Duodenal mucosa (tissue), 2 donors: Measurements from ENCODE around the gene SYT7.
"Not testable (repeated sequence)": the region's sequence is repeated elsewhere in the genome, so short reads cannot be mapped to it uniquely, and the experiment has no call there.

Experiments
- H3K27ac ChIP-seq: one replicate; pipeline ENCODE4 v1.7.0; 2013; ENCODE audit warnings: low read depth, low read length
- H3K27me3 ChIP-seq, 2 donors: one replicate each; pipeline ENCODE4 v1.7.0; 2013; ENCODE audit warnings: low read length in 2 of 2, control low read depth in 1 of 2; ENCODE audit not compliant: insufficient read depth in 2 of 2, control insufficient read depth in 1 of 2
- H3K36me3 ChIP-seq, 2 donors: one replicate each; pipeline ENCODE4 v1.7.0; 2013; ENCODE audit warnings: low read length in 2 of 2, control low read depth in 1 of 2; ENCODE audit not compliant: insufficient read depth in 2 of 2, control insufficient read depth in 1 of 2
- H3K4me1 ChIP-seq, 2 donors: one replicate each; pipeline ENCODE4 v1.7.0; 2013; ENCODE audit warnings: low read length in 2 of 2, control low read depth in 1 of 2; ENCODE audit not compliant: insufficient read depth in 2 of 2, control insufficient read depth in 1 of 2
- H3K4me3 ChIP-seq, 2 donors: one replicate each; pipeline ENCODE4 v1.7.0; 2013; ENCODE audit warnings: low read length in 2 of 2, low read depth in 1 of 2
- H3K9ac ChIP-seq, 2 donors: one replicate each; pipeline ENCODE4 v1.7.0; 2013; ENCODE audit warnings: low read length in 2 of 2, low read depth in 1 of 2
- H3K9me3 ChIP-seq, 2 donors: one replicate each; pipeline ENCODE4 v1.7.0; 2013; ENCODE audit warnings: low read length in 2 of 2, control low read depth in 1 of 2; ENCODE audit not compliant: control insufficient read depth in 1 of 2

SYT7 gene

DNA sequence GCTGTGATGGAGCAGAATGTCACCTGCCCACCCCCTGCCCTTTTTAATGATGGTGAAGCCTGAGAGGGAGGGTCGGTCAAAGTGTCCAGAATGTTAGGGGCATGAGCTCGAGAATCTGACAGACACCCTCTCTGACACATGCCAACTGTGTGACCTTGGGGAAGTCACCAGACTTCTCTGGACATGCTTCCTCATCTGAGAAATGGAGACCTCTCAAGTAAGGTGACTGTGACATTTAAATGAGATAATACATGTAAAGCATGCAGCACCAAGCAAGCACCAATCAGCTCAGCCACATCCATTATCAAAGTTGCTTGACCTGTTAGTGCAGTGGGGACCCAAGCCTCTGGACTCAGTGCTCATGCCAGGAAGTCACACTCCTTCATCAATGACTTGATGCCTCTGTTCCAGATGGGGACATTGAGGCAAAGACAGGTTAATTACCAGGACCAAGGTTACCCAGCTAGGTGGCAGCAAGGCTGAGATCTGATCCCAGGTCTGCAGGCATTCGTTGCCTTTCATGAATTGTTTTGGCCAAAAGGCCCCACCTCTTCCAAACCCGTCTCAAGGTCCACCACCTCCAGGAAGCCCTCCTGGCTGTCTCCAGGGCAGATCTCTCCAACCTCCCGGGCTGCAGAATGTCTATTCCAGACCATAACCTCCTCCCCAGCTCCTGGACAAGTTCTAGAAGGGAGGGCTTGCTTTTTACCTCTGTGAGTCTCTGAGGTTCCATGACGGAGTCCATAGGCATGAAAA lies 38.8 kb upstream of the SYT7 start:
- H3K9me3 ChIP-seq, result no peaks in the 10 kb centered on the region
- H3K27me3 ChIP-seq, result peaks cover 0 to 9% of the 10 kb centered on the region in 2 donors
- no peaks in the 10 kb centered on the region for H3K4me1 ChIP-seq
- no peaks in the 10 kb centered on the region for H3K36me3 ChIP-seq
- no peak overlapping the region for H3K9ac ChIP-seq
- H3K4me3 ChIP-seq, result no peak overlapping the region
- no peak overlapping the region for H3K27ac ChIP-seq

DNA sequence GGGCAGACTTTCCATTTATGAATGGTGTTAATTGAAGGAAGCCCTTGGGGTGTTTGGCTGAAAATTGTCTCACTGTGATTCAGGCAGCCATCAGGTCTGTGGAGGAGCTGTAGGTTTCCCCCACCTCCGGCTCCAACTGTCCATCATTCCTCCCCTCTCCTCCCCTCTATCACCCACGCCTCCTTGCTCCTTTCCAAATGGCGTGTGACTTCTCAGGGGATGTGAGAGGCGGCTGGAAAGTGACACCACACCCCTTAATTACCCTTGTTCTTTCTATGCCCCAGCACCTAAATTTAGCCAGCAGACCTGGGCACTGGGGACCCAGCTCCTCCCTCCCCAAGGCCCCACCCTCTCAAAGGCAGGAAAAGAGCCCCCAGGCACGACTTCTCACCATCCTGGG lies 38.1 kb upstream of the SYT7 start:
- no peak overlapping the region for H3K4me3 ChIP-seq
- H3K9ac ChIP-seq, result no peak overlapping the region
- H3K27ac ChIP-seq, result no peak overlapping the region

DNA sequence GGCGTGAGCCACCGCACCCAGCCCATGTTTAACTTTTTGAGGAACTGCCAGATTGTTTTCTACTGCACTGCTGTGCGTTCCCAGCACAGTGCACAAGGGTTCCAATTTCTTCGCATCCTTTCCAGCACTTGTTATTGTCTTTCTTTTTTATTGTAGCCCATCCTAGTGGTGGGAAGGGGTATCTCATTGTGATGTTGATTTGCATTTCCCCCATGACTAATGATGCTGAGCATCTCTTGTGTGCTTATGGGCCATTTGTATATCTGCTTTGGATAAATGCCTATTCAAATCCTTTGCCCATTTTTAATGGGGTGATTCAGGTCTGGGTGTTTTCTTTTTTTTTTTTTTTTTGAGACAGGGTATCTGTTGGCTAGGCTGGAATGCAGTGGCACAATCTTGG lies 36.6 kb upstream of the SYT7 start:
- Histone ChIP-seq H3K27me3 (peaks cover 0 to 9% of the 10 kb centered on the region in 2 donors), H3K4me3 (no peak overlapping the region)

More for the DNA sequence above, 38.1 kb upstream of the SYT7 start:
- H3K36me3 ChIP-seq, result no peaks in the 10 kb centered on the region
- H3K27me3 ChIP-seq, result peaks cover 0 to 9% of the 10 kb centered on the region in 2 donors
- no peaks in the 10 kb centered on the region for H3K4me1 ChIP-seq
- H3K9me3 ChIP-seq, result no peaks in the 10 kb centered on the region

DNA sequence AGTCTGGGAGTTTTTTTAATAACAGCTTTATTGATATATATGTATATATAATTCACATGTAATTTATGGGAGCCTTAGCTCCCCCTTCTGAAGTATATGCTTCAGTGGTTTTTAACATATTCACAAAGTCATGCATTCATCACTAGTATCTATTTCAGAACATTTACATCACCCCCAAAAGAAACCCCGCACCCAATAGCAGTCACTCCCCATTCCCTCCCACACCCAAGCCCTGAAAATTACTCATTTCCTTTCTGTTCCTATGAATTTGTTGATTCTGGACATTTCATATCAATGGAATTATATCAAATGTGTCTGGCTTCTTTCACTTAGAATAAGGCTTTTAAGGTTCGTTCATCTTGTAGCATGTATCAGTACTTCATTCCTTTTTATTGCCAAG lies 35.6 kb upstream of the SYT7 start:
- Histone ChIP-seq H3K9ac (no peak overlapping the region), H3K27ac (no peak overlapping the region), H3K27me3 (peaks cover 0 to 12% of the 10 kb centered on the region in 2 donors), H3K36me3 (no peaks in the 10 kb centered on the region), H3K9me3 (no peaks in the 10 kb centered on the region), H3K4me1 (no peaks in the 10 kb centered on the region), H3K4me3 (no peak overlapping the region)

More for the DNA sequence above, 36.6 kb upstream of the SYT7 start:
- H3K9ac ChIP-seq, result no peak overlapping the region
- no peaks in the 10 kb centered on the region for H3K4me1 ChIP-seq
- H3K27ac ChIP-seq, result no peak overlapping the region
- H3K9me3 ChIP-seq, result no peaks in the 10 kb centered on the region
- H3K36me3 ChIP-seq, result no peaks in the 10 kb centered on the region

DNA sequence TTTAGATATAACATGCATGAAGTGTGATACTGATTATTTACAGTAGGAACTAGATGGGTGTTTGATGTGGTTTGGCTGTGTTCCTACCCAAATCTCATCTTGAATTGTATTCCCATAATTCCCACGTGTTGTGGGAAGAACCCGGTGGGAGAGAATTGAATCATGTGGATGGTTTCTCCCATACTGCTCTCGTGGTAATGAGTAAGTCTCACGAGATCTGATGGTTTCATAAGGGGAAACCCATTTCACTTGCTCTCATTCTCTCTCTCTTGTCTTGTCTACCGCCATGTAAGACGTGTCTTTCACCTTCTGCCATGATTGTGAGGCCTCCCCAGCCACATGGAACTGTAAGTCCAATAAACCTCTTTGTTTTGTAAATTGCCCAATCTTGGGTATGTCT lies 33.9 kb upstream of the SYT7 start:
- H3K4me1 ChIP-seq, H3K36me3 ChIP-seq, H3K9me3 ChIP-seq, H3K9ac ChIP-seq, H3K27ac ChIP-seq, H3K4me3 ChIP-seq: not testable (repeated sequence)
- peaks cover 10 to 16% of the 10 kb centered on the region in 2 donors for H3K27me3 ChIP-seq

DNA sequence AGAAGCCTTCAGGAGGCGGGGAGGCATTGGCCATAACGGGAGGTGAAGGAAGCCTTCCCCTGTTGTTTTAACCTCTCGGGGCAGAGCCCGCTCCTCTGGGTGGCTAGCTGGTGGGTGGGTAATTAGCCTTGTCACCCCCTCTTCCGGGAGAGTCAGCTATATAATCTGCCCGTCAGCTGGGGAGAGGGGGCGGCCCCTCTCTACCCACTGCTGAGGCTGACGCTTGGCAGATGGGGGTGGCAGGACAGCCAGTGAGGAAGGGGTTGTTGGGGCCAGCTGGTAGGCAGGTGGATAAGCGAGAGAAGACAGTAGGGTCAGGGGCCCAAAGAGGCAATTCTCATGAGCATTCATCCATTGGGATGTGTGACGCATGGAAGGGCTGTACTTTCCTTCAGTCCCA lies 33.0 kb upstream of the SYT7 start:
- Histone ChIP-seq H3K4me3 (no peak overlapping the region), H3K36me3 (no peaks in the 10 kb centered on the region), H3K4me1 (peaks cover 5 to 9% of the 10 kb centered on the region in 2 donors), H3K27ac (no peak overlapping the region), H3K9me3 (no peaks in the 10 kb centered on the region), H3K9ac (no peak overlapping the region), H3K27me3 (peaks cover 11 to 15% of the 10 kb centered on the region in 2 donors)

DNA sequence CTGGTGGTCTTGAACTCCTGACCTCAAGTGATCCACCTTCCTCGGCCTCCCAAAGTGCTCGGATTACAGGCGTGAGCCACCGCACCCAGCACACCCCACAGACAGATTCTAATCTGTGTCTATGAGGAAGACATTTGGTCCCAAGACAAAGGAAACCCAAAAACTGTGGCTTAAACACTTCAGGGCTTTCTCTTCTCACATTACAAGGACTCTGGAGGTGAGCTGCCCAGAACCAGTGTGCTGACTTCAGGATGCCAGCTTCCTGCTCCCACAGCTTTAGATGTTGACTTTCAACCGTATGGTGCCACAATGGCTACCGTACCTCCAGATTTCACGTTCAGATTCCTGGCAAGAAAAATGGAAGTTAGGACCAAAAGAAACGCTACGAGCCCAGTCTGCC lies 32.2 kb upstream of the SYT7 start:
- peaks cover 11 to 15% of the 10 kb centered on the region in 2 donors for H3K27me3 ChIP-seq
- H3K27ac ChIP-seq, result no peak overlapping the region

DNA sequence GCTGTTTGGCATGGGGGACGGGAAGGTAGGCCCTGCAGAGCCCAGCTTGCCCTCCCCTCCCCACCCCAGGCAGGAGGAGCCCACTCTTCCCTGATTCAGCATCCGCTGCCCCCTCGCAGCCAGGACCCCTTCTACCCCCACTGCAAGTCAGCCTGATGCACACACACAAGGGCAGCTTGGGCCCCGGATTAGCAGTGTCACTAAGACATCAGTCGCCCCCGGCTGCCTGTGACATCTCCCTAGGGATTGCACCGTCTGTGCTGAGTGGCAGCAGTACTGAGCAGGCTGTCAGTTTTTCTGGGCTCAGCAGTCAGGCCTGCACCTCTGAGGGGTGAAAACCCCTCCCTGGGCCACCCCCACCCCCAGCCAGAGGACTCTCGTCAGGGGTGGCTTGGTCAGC lies 30.4 kb upstream of the SYT7 start:
- H3K9me3 ChIP-seq, result no peaks in the 10 kb centered on the region
- no peak overlapping the region for H3K27ac ChIP-seq
- peaks cover 5 to 9% of the 10 kb centered on the region in 2 donors for H3K4me1 ChIP-seq
- no peaks in the 10 kb centered on the region for H3K36me3 ChIP-seq
- H3K4me3 ChIP-seq, result no peak overlapping the region
- no peak overlapping the region for H3K9ac ChIP-seq
- H3K27me3 ChIP-seq, result peaks cover 11 to 15% of the 10 kb centered on the region in 2 donors

More for the DNA sequence above, 32.2 kb upstream of the SYT7 start:
- Histone ChIP-seq H3K9ac (no peak overlapping the region), H3K4me1 (peaks cover 5 to 9% of the 10 kb centered on the region in 2 donors), H3K9me3 (no peaks in the 10 kb centered on the region), H3K4me3 (no peak overlapping the region), H3K36me3 (no peaks in the 10 kb centered on the region)

DNA sequence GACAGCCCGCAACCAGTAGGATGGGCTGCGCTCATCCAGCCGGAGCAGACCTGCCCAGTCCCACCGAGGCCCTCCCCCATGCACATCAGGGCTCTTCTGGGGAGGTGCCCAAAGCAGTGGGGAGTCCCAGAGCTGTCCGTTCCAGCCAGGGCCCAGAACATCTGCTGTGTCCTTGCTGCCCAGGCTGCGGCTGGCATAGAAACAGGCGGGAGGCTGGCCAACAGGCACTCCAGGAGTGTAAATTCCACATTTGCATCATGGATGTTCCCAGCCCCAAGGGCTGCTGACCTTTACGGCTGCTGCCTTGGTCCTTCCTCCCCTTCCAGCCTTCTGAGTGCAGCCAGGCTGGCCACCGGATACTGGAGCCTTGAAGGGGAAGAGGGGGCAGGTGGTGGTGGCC lies 30.0 kb upstream of the SYT7 start:
- Histone ChIP-seq H3K9ac (no peak overlapping the region), H3K27me3 (peaks cover 11 to 15% of the 10 kb centered on the region in 2 donors), H3K36me3 (no peaks in the 10 kb centered on the region), H3K4me1 (peaks cover 5 to 9% of the 10 kb centered on the region in 2 donors), H3K4me3 (no peak overlapping the region), H3K27ac (no peak overlapping the region), H3K9me3 (no peaks in the 10 kb centered on the region)

DNA sequence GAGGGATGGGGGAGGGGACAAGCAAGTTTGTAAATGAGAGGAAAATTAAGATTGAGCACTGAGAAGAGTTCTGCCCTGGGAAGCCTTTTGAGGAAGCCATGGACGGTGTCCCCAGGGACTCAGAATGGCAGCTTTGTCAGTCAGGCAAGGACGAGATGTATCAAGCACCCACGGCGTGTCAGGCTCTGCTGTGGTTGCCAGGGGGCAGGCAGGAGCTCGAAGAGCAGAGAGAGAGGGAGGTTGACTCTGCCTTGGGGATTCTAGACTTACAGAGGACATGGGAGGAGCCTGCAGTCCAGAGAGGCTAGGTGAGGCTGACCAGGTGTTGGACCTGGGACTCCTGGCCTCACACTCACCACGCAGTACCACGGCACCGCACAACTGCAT lies 29.1 kb upstream of the SYT7 start:
- Histone ChIP-seq H3K27me3 (peaks cover 11 to 15% of the 10 kb centered on the region in 2 donors), H3K36me3 (no peaks in the 10 kb centered on the region), H3K4me3 (no peak overlapping the region), H3K4me1 (peaks cover 5 to 9% of the 10 kb centered on the region in 2 donors), H3K9ac (no peak overlapping the region), H3K9me3 (no peaks in the 10 kb centered on the region), H3K27ac (no peak overlapping the region)
